DOHH2 (cell line): ENCODE data around the gene PRM3.

Source experiments
- H3F3A ChIP-seq: fragments of 200-600 bp; sonication (generic), shearing (Covaris generic); 2 replicates; pipeline ENCODE4 v1.6.0; 2016; ENCODE audit warnings: antibody characterized with exemption, mild to moderate bottlenecking; ENCODE audit not compliant: control insufficient read depth, insufficient read depth
- H3K27ac ChIP-seq: fragments of 200-600 bp; sonication (generic); 2 replicates; pipeline ENCODE4 v1.5.1; 2014; ENCODE audit warnings: low read depth, mild to moderate bottlenecking, low read length, moderate library complexity
- H3K27me3 ChIP-seq: fragments of 200-600 bp; sonication (generic); 2 replicates; pipeline ENCODE4 v1.6.1; 2014; ENCODE audit warnings: mild to moderate bottlenecking, low read length, mixed read lengths; ENCODE audit not compliant: control insufficient read depth
- H3K36me3 ChIP-seq: fragments of 200-600 bp; sonication (generic); 2 replicates; pipeline ENCODE4 v1.6.1; 2014; ENCODE audit warnings: mild to moderate bottlenecking, low read length, moderate library complexity, mixed read lengths; ENCODE audit not compliant: control insufficient read depth
- H3K4me1 ChIP-seq: fragments of 200-600 bp; sonication (generic); 2 replicates; pipeline ENCODE4 v1.6.1; 2014; ENCODE audit warnings: mild to moderate bottlenecking, low read length, mixed read lengths; ENCODE audit not compliant: control insufficient read depth
- H3K4me2 ChIP-seq: fragments of 200-600 bp; sonication (generic); 2 replicates; pipeline ENCODE4 v1.6.0; 2014; ENCODE audit warnings: mild to moderate bottlenecking, low read length, moderate library complexity
- H3K4me3 ChIP-seq: fragments of 200-600 bp; sonication (generic); 2 replicates; pipeline ENCODE4 v1.5.1; 2014; ENCODE audit warnings: mild to moderate bottlenecking, low read length, mixed read lengths
- H3K79me2 ChIP-seq: fragments of 200-600 bp; sonication (generic); 2 replicates; pipeline ENCODE4 v1.6.1; 2014; ENCODE audit warnings: mild to moderate bottlenecking, low read length, mixed read lengths; ENCODE audit not compliant: control insufficient read depth
- H3K9me2 ChIP-seq: fragments of 200-600 bp; sonication (generic); replicated peaks from 2 replicates; pipeline ENCODE4 v1.6.1; 2014; ENCODE audit warnings: mild to moderate bottlenecking, low read length, mixed read lengths; ENCODE audit not compliant: control insufficient read depth
- H3K9me3 ChIP-seq: fragments of 200-600 bp; sonication (generic); 2 replicates; pipeline ENCODE4 v1.6.1; 2014; ENCODE audit warnings: antibody characterized with exemption, low read length, mixed read lengths; ENCODE audit not compliant: control insufficient read depth, insufficient read depth
- H4K20me1 ChIP-seq: fragments of 200-600 bp; sonication (generic); 2 replicates; pipeline ENCODE4 v1.6.0; 2014; ENCODE audit warnings: low read depth, mild to moderate bottlenecking, antibody characterized with exemption, low read length, moderate library complexity; ENCODE audit not compliant: control insufficient read depth, insufficient read depth
- EZH2phosphoT487 ChIP-seq: fragments of 200-600 bp; sonication (generic); IDR thresholded peaks from 2 replicates; pipeline ENCODE4 v1.6.1; 2017; ENCODE audit warnings: borderline replicate concordance, mild to moderate bottlenecking, antibody characterized with exemption, low read length, moderate library complexity, mixed read lengths
- TF ChIP-seq, protein P1 (sequence below): fragments of 200-600 bp; sonication (generic); IDR thresholded peaks from one replicate; pipeline ENCODE4 v1.5.1; 2014; ENCODE audit warnings: antibody characterized with exemption, mild to moderate bottlenecking, low read depth, low read length; ENCODE audit not compliant: poor library complexity, severe bottlenecking

Gene PRM3

DNA sequence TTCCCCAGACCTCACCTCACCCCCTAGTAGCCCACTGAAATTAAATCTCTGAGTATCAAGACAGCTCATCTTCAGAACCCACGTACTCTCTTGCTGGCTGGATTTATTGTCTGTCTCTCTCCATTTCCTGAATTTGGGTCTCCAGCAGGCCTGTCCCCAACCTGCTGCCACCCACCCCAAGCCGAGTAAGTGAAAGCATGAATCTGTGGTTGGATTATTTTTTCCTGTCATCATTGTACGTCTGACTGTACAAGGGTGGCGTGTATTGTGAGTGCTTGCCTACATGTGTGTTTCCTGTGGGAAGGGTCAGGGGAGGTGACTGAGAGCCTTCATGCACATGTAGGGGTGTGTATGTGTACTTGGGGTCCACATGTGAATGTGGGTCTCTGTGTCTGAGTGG is 9.7 kb downstream of the PRM3 start:
- Histone ChIP-seq H3K9me2 (no peaks in the 10 kb centered on the region), H3K9me3 (no peaks in the 10 kb centered on the region), H4K20me1 (no peaks in the 10 kb centered on the region), H3K36me3 (no peaks in the 10 kb centered on the region), H3K4me3 (peak overlapping the region; percentile 14), H3F3A (no peaks in the 10 kb centered on the region), H3K4me2 (peak overlapping the region; percentile 45), H3K4me1 (peaks cover 25% of the 10 kb centered on the region), H3K79me2 (no peaks in the 10 kb centered on the region), H3K27me3 (peaks cover 3% of the 10 kb centered on the region), H3K27ac (no peak overlapping the region)
- TF ChIP-seq, protein P1, sequence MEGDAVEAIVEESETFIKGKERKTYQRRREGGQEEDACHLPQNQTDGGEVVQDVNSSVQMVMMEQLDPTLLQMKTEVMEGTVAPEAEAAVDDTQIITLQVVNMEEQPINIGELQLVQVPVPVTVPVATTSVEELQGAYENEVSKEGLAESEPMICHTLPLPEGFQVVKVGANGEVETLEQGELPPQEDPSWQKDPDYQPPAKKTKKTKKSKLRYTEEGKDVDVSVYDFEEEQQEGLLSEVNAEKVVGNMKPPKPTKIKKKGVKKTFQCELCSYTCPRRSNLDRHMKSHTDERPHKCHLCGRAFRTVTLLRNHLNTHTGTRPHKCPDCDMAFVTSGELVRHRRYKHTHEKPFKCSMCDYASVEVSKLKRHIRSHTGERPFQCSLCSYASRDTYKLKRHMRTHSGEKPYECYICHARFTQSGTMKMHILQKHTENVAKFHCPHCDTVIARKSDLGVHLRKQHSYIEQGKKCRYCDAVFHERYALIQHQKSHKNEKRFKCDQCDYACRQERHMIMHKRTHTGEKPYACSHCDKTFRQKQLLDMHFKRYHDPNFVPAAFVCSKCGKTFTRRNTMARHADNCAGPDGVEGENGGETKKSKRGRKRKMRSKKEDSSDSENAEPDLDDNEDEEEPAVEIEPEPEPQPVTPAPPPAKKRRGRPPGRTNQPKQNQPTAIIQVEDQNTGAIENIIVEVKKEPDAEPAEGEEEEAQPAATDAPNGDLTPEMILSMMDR = no peak
- no peak for TF ChIP-seq EZH2phosphoT487

- Histone ChIP-seq H3K79me2 (no peaks in the 10 kb centered on the region), H3K36me3 (no peaks in the 10 kb centered on the region), H3K9me2 (no peaks in the 10 kb centered on the region), H3K27ac (no peak overlapping the region), H4K20me1 (no peaks in the 10 kb centered on the region), H3K4me1 (peaks cover 33% of the 10 kb centered on the region), H3K4me3 (no peak overlapping the region), H3K27me3 (peaks cover 4% of the 10 kb centered on the region), H3K4me2 (no peak overlapping the region), H3K9me3 (no peaks in the 10 kb centered on the region), H3F3A (no peaks in the 10 kb centered on the region; the same call in 1 of the 2 replicates)
- TF ChIP-seq, protein P1 = no peak
- TF ChIP-seq EZH2phosphoT487 = no peak
These were observed 10.5 kb downstream of the PRM3 start for GRCh38 chr16:11262915-11263314.

GRCh38 chr16:11260596-11260966 is 12.8 kb downstream of the PRM3 start:
- no peak for TF ChIP-seq EZH2phosphoT487
- TF ChIP-seq, protein P1 = no peak

More at GRCh38 chr16:11260596-11260966, 12.8 kb downstream of the PRM3 start:
- H3F3A ChIP-seq = no peaks in the 10 kb centered on the region; the same call in 1 of the 2 replicates
- H3K79me2 ChIP-seq = peaks cover 3% of the 10 kb centered on the region
- H3K4me2 ChIP-seq = no peak overlapping the region
- H3K9me3 ChIP-seq = no peaks in the 10 kb centered on the region
- H3K27me3 ChIP-seq = peaks cover 15% of the 10 kb centered on the region
- no peak overlapping the region for H3K27ac ChIP-seq
- H3K4me3 ChIP-seq = no peak overlapping the region
- no peaks in the 10 kb centered on the region for H3K9me2 ChIP-seq
- H3K4me1 ChIP-seq = peaks cover 48% of the 10 kb centered on the region
- H3K36me3 ChIP-seq = peaks cover under 1% of the 10 kb centered on the region
- no peaks in the 10 kb centered on the region for H4K20me1 ChIP-seq
